ENCODE measurements around the gene SMS. TPM values are rescaled to one million over a fixed set of nuclear protein-coding genes. Genes with fewer than 3 reads are reported as not detected.

SMS gene
- polyA plus RNA-seq, 1 donor (not counting 4 experiments of a cell fraction or from before 2014, with no cell fraction given) = 142 TPM

DNA sequence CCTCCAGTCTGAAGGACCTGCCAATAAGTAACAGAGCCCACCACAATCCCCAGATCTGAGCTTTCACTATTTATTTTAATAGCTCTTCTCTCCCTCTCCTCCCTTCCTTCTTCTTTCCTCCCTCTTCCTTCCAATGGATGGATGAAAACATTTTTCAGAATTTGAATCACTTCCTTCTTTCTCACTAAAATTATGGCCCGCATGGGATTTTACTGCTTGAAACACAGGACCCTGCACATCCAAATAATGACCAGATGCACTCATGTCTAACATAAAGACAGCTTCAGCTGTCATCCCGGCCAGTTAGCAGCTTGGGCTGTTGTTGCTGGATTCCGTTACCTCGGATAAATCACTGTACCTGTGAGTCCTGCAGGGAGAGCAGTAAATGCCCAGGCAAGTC, 86.2 kb downstream of the SMS start:
- no peak for DNase-seq (ENCODE audit: low read depth, low spot score)
- TF ChIP-seq EZH2 (IDR thresholded peaks at IDR 0.05; ENCODE audit: low read length) = no peak
- TF ChIP-seq, protein P1, sequence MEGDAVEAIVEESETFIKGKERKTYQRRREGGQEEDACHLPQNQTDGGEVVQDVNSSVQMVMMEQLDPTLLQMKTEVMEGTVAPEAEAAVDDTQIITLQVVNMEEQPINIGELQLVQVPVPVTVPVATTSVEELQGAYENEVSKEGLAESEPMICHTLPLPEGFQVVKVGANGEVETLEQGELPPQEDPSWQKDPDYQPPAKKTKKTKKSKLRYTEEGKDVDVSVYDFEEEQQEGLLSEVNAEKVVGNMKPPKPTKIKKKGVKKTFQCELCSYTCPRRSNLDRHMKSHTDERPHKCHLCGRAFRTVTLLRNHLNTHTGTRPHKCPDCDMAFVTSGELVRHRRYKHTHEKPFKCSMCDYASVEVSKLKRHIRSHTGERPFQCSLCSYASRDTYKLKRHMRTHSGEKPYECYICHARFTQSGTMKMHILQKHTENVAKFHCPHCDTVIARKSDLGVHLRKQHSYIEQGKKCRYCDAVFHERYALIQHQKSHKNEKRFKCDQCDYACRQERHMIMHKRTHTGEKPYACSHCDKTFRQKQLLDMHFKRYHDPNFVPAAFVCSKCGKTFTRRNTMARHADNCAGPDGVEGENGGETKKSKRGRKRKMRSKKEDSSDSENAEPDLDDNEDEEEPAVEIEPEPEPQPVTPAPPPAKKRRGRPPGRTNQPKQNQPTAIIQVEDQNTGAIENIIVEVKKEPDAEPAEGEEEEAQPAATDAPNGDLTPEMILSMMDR (optimal IDR thresholded peaks at IDR 0.05 in 1 of 3, IDR thresholded peaks at IDR 0.05 in 1 of 3, conservative IDR thresholded peaks at IDR 0.05 in 1 of 3; ENCODE audit: extremely low read depth in 1 of 3, insufficient read depth in 2 of 3, low read length in 3 of 3) = no peak
- no peak for FAIRE-seq
- Histone ChIP-seq H3K27ac (ENCODE audit: control insufficient read depth, insufficient read depth, low read length) (no peak overlapping the region), H3K27me3 (ENCODE audit: control insufficient read depth, extremely low read depth, insufficient read depth, low read length) (no peaks in the 10 kb centered on the region), H3K4me2 (ENCODE audit: control insufficient read depth, extremely low read depth, insufficient read depth, low read depth, low read length) (no peak overlapping the region), H3K4me1 (ENCODE audit: control insufficient read depth, extremely low read depth, insufficient read depth, low read length) (no peaks in the 10 kb centered on the region), H3K9ac (ENCODE audit: control insufficient read depth, extremely low read depth, insufficient read depth, low read length) (no peak overlapping the region), H4K20me1 (ENCODE audit: control insufficient read depth, extremely low read depth, insufficient read depth, low read length) (no peaks in the 10 kb centered on the region), H3K79me2 (ENCODE audit: control insufficient read depth, insufficient read depth, low read length) (no peaks in the 10 kb centered on the region), H3K36me3 (ENCODE audit: control insufficient read depth in 2 of 2, extremely low read depth in 1 of 2, insufficient read depth in 2 of 2, low read length in 2 of 2) (no peaks in the 10 kb centered on the region), H2AFZ (ENCODE audit: control insufficient read depth, low read length) (no peak overlapping the region), H3K4me3 (ENCODE audit: control insufficient read depth in 2 of 3, extremely low read depth in 1 of 3, insufficient read depth in 2 of 3, low read depth in 1 of 3, low read length in 3 of 3) (no peak overlapping the region), H3K9me3 (ENCODE audit: control insufficient read depth, low read depth, low read length) (no peaks in the 10 kb centered on the region), H3K9me1 (ENCODE audit: control insufficient read depth, extremely low read depth, insufficient read depth, low read length) (no peaks in the 10 kb centered on the region)
- dilution Hi-C loops (cut with MboI; ENCODE audit: extremely low pct_ligation_motif_present, low sequenced_read_pairs) = no loop called here

DNA sequence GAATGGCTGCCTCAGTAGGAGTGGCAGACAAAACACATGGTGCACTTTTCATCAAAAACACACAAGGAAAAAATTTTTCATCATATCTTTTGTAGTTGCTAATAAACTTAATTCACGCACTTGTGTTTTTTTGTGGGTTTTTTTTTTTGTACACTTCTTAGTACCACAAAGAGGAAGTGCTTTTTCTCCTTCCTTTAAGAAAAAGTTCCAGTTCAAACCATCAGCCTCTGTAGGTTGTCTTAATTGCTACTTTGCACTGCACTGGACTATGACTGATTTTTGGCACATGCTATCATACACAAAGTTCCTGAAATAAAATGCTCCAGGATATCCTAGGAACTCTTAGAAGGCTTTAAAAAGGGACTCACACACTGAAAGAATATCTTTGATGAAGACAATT, 91.6 kb downstream of the SMS start, which contains the start of gene PHEX:
Gene PHEX (plus strand): TSS at position 242 of the 400 bp plus-strand sequence. CDS start 681 bp downstream, outside the sequence.
- H4K20me1 ChIP-seq (ENCODE audit: control insufficient read depth, extremely low read depth, insufficient read depth, low read length) = no peaks in the 10 kb centered on the region
- H3K9me1 ChIP-seq (ENCODE audit: control insufficient read depth, extremely low read depth, insufficient read depth, low read length) = no peaks in the 10 kb centered on the region
- no peaks in the 10 kb centered on the region for H3K4me1 ChIP-seq (ENCODE audit: control insufficient read depth, extremely low read depth, insufficient read depth, low read length)
- no peak within 1 kb of the TSS for H2AFZ ChIP-seq (ENCODE audit: control insufficient read depth, low read length)
- no peak within 1 kb of the TSS for H3K4me3 ChIP-seq (ENCODE audit: control insufficient read depth in 2 of 3, extremely low read depth in 1 of 3, insufficient read depth in 2 of 3, low read depth in 1 of 3, low read length in 3 of 3)
- no peaks in the 10 kb centered on the region for H3K36me3 ChIP-seq (ENCODE audit: control insufficient read depth in 2 of 2, extremely low read depth in 1 of 2, insufficient read depth in 2 of 2, low read length in 2 of 2)
- H3K27me3 ChIP-seq (ENCODE audit: control insufficient read depth, extremely low read depth, insufficient read depth, low read length) = no peaks in the 10 kb centered on the region
- TF ChIP-seq EZH2 (IDR thresholded peaks at IDR 0.05; ENCODE audit: low read length) = no peak
- TF ChIP-seq, protein P1 (optimal IDR thresholded peaks at IDR 0.05 in 1 of 3, IDR thresholded peaks at IDR 0.05 in 1 of 3, conservative IDR thresholded peaks at IDR 0.05 in 1 of 3; ENCODE audit: extremely low read depth in 1 of 3, insufficient read depth in 2 of 3, low read length in 3 of 3) = no peak
- dilution Hi-C loops (cut with MboI; ENCODE audit: extremely low pct_ligation_motif_present, low sequenced_read_pairs) = no loop called here
- H3K9ac ChIP-seq (ENCODE audit: control insufficient read depth, extremely low read depth, insufficient read depth, low read length) = no peak within 1 kb of the TSS
- no peak for DNase-seq (ENCODE audit: low read depth, low spot score)
- H3K79me2 ChIP-seq (ENCODE audit: control insufficient read depth, insufficient read depth, low read length) = no peaks in the 10 kb centered on the region
- no peak within 1 kb of the TSS for H3K27ac ChIP-seq (ENCODE audit: control insufficient read depth, insufficient read depth, low read length)
- no peaks in the 10 kb centered on the region for H3K9me3 ChIP-seq (ENCODE audit: control insufficient read depth, low read depth, low read length)
- H3K4me2 ChIP-seq (ENCODE audit: control insufficient read depth, extremely low read depth, insufficient read depth, low read depth, low read length) = no peak within 1 kb of the TSS
- no peak for FAIRE-seq
